ENCODE data around the gene WAC. TPM values are rescaled to one million over a fixed set of nuclear protein-coding genes. Genes with fewer than 3 reads are reported as not detected.

Gene WAC
- total and polyA plus RNA-seq, 2 of the 13 experiments (the other 11 are each of a cell fraction or from before 2014, with no cell fraction given), result 69.1 to 96.2 TPM

GRCh38 chr10:28495084-28495483 is 37.8 kb upstream of the WAC start:
- ATAC-seq, result no peak
- H3K4me2 ChIP-seq (ENCODE audit: low read depth, low read length), result no peak overlapping the region
- no peak overlapping the region for H3K9ac ChIP-seq (ENCODE audit: insufficient read depth, low read depth, low read length)
- H3K4me3 ChIP-seq (replicated peaks in 1 of 3; ENCODE audit: insufficient read depth in 1 of 3, low read depth in 2 of 3, low read length in 3 of 3), result no peak overlapping the region
- H3K79me2 ChIP-seq (ENCODE audit: insufficient read depth, low read length), result no peaks in the 10 kb centered on the region
- TF ChIP-seq CHD4 (IDR thresholded peaks at IDR 0.05; ENCODE audit: borderline replicate concordance, low read length), result no peak
- TF ChIP-seq CEBPB (IDR thresholded peaks at IDR 0.05; ENCODE audit: borderline replicate concordance, low read depth, low read length), result no peak
- H2AFZ ChIP-seq (ENCODE audit: low read length), result no peak overlapping the region
- intact Hi-C loops (cut with micrococcal nuclease; ENCODE audit: unreplicated experiment) (loop anchor here (10.0 kb wide), 1 partner anchor 690 kb away; no protein-coding TSS in a partner anchor), in situ Hi-C loops (cut with HindIII; ENCODE audit: extremely low pct_ligation_motif_present, low pct_unique_long_range_greater_than_20kb) (no loop called here)
- H3K36me3 ChIP-seq (replicated peaks in 1 of 2; ENCODE audit: control insufficient read depth in 1 of 2, insufficient read depth in 2 of 2, low read length in 2 of 2), result no peaks in the 10 kb centered on the region
- H4K20me1 ChIP-seq (ENCODE audit: insufficient read depth, low read length), result no peaks in the 10 kb centered on the region
- CTCF ChIA-PET (ENCODE audit: low intra/inter-chr PET ratio, low total read pairs), result no interaction called here
- H3K9me3 ChIP-seq (ENCODE audit: low read length), result no peaks in the 10 kb centered on the region
- H3K4me1 ChIP-seq (ENCODE audit: insufficient read depth, low read length), result peaks cover 11% of the 10 kb centered on the region
- H3K27me3 ChIP-seq (ENCODE audit: control insufficient read depth in 1 of 2, insufficient read depth in 2 of 2, low read length in 2 of 2), result 0 out of 5 replicates have a peak, but pooled peaks cover 1 to 5% of the 10 kb centered on the region in 2 experiments
- no peak for DNase-seq (ENCODE audit: low spot score)
- BruUV-seq (replicated peaks), result no TSS peak
- no peak for FAIRE-seq
- POLR2A ChIA-PET, result no interaction called here
- 64% methylated on average over 3 of the region's 3 CpGs for WGBS (ENCODE audit: low lambda C conversion rate)
- no peak overlapping the region for H3K27ac ChIP-seq (ENCODE audit: extremely low read length, insufficient read depth, low read length)

- Histone ChIP-seq H3K4me1 (ENCODE audit: insufficient read depth, low read length) (peaks cover 11% of the 10 kb centered on the region), H3K4me3 (replicated peaks in 1 of 3; ENCODE audit: insufficient read depth in 1 of 3, low read depth in 2 of 3, low read length in 3 of 3) (no peak overlapping the region), H3K9me3 (ENCODE audit: low read length) (no peaks in the 10 kb centered on the region), H3K4me2 (ENCODE audit: low read depth, low read length) (no peak overlapping the region), H2AFZ (ENCODE audit: low read length) (no peak overlapping the region), H3K9ac (ENCODE audit: insufficient read depth, low read depth, low read length) (no peak overlapping the region), H3K36me3 (replicated peaks in 1 of 2; ENCODE audit: control insufficient read depth in 1 of 2, insufficient read depth in 2 of 2, low read length in 2 of 2) (no peaks in the 10 kb centered on the region), H4K20me1 (ENCODE audit: insufficient read depth, low read length) (no peaks in the 10 kb centered on the region), H3K79me2 (ENCODE audit: insufficient read depth, low read length) (no peaks in the 10 kb centered on the region), H3K27ac (ENCODE audit: extremely low read length, insufficient read depth, low read length) (no peak overlapping the region), H3K27me3 (ENCODE audit: control insufficient read depth in 1 of 2, insufficient read depth in 2 of 2, low read length in 2 of 2) (0 out of 5 replicates have a peak, but pooled peaks cover 1 to 5% of the 10 kb centered on the region in 2 experiments)
- no TSS peak for BruUV-seq (replicated peaks)
- CTCF ChIA-PET (ENCODE audit: low intra/inter-chr PET ratio, low total read pairs), result no interaction called here
- WGBS (ENCODE audit: low lambda C conversion rate), result 9% methylated on average over 3 of the region's 3 CpGs
- no peak for ATAC-seq
- intact Hi-C loops (cut with micrococcal nuclease; ENCODE audit: unreplicated experiment), result loop anchor here (10.0 kb wide), 1 partner anchor 691 kb away; no protein-coding TSS in a partner anchor
- TF ChIP-seq RAD51 (IDR thresholded peaks at IDR 0.05; ENCODE audit: borderline replicate concordance), result no peak
- no peak for TF ChIP-seq ZSCAN31 (CRISPR knock-in tag; IDR thresholded peaks at IDR 0.05; ENCODE audit: low read depth)
- TF ChIP-seq FOXM1 (CRISPR knock-in tag; IDR thresholded peaks at IDR 0.05), result no peak
- TF ChIP-seq ZNF841 (CRISPR knock-in tag; IDR thresholded peaks at IDR 0.05; ENCODE audit: borderline replicate concordance), result no peak
- TF ChIP-seq ZFYVE20 (CRISPR knock-in tag; IDR thresholded peaks at IDR 0.05; ENCODE audit: borderline replicate concordance, low read depth), result no peak
- no peak for TF ChIP-seq ZNF577 (CRISPR knock-in tag; IDR thresholded peaks at IDR 0.05; ENCODE audit: borderline replicate concordance, low read depth)
- TF ChIP-seq ZBTB21 (CRISPR knock-in tag; IDR thresholded peaks at IDR 0.05), result no peak
- TF ChIP-seq ETS1 (CRISPR knock-in tag; IDR thresholded peaks at IDR 0.05), result no peak
- TF ChIP-seq SNAPC2 (CRISPR knock-in tag; IDR thresholded peaks at IDR 0.05), result no peak
- no peak for FAIRE-seq
- in situ Hi-C loops (cut with HindIII; ENCODE audit: extremely low pct_ligation_motif_present, low pct_unique_long_range_greater_than_20kb), result no loop called here
- POLR2A ChIA-PET, result no interaction called here
- DNase-seq (ENCODE audit: low spot score), result no peak
These were observed 36.9 kb upstream of the WAC start for GRCh38 chr10:28496017-28496416.
